Measurements from ENCODE around the gene GPR35. TPM values are rescaled to one million over a fixed set of nuclear protein-coding genes. Genes with fewer than 3 reads are reported as not detected.
"Not testable (repeated sequence)": the region's sequence is repeated elsewhere in the genome, so short reads cannot be mapped to it uniquely, and the experiment has no call there.

Gene GPR35
- total RNA-seq, 2 donors from 2014 or later = 3.4 to 5.8 TPM

GRCh38 chr2:240670402-240670801 is 45.1 kb downstream of the GPR35 start:
- DNase-seq (ENCODE audit: low spot score) (no peak), ATAC-seq (ENCODE audit: insufficient number of reproducible peaks, low FRiP score, low read depth) (no peak)
- Histone ChIP-seq H3K4me3 (no peak overlapping the region), H3K27me3 (replicated peaks; ENCODE audit: insufficient read depth) (no peaks in the 10 kb centered on the region), H3K36me3 (no peaks in the 10 kb centered on the region), H3K9me3 (no peaks in the 10 kb centered on the region), H3K27ac (no peak overlapping the region), H3K4me1 (ENCODE audit: control insufficient read depth in 1 of 2, low read depth in 2 of 2) (no peaks in the 10 kb centered on the region)
- TF ChIP-seq CTCF (IDR thresholded peaks at IDR 0.05) = no peak

GRCh38 chr2:240670950-240671349 is 45.7 kb downstream of the GPR35 start:
- Histone ChIP-seq H3K36me3 (no peaks in the 10 kb centered on the region), H3K9me3 (no peaks in the 10 kb centered on the region), H3K4me3 (no peak overlapping the region), H3K4me1 (ENCODE audit: control insufficient read depth in 1 of 2, low read depth in 2 of 2) (no peaks in the 10 kb centered on the region), H3K27ac (no peak overlapping the region), H3K27me3 (replicated peaks; ENCODE audit: insufficient read depth) (no peaks in the 10 kb centered on the region)
- TF ChIP-seq CTCF (IDR thresholded peaks at IDR 0.05) = no peak
- no peak for DNase-seq (ENCODE audit: low spot score)
- no peak for ATAC-seq (ENCODE audit: insufficient number of reproducible peaks, low FRiP score, low read depth)

- no peak for ATAC-seq (ENCODE audit: insufficient number of reproducible peaks, low FRiP score, low read depth)
- Histone ChIP-seq H3K36me3 (no peaks in the 10 kb centered on the region), H3K27ac (no peak overlapping the region), H3K4me3 (no peak overlapping the region), H3K9me3 (no peaks in the 10 kb centered on the region), H3K4me1 (ENCODE audit: control insufficient read depth in 1 of 2, low read depth in 2 of 2) (no peaks in the 10 kb centered on the region), H3K27me3 (replicated peaks; ENCODE audit: insufficient read depth) (no peaks in the 10 kb centered on the region)
- TF ChIP-seq CTCF (IDR thresholded peaks at IDR 0.05) = no peak
- no peak for DNase-seq (ENCODE audit: low spot score)
These were observed 46.9 kb downstream of the GPR35 start for GRCh38 chr2:240672076-240672700.

GRCh38 chr2:240672701-240673190 is 47.5 kb downstream of the GPR35 start:
- ATAC-seq (ENCODE audit: insufficient number of reproducible peaks, low FRiP score, low read depth) (no peak), DNase-seq (ENCODE audit: low spot score) (no peak)
- Histone ChIP-seq H3K27me3 (replicated peaks; ENCODE audit: insufficient read depth) (no peaks in the 10 kb centered on the region), H3K9me3 (no peaks in the 10 kb centered on the region), H3K27ac (no peak overlapping the region), H3K4me1 (ENCODE audit: control insufficient read depth in 1 of 2, low read depth in 2 of 2) (no peaks in the 10 kb centered on the region), H3K36me3 (no peaks in the 10 kb centered on the region), H3K4me3 (no peak overlapping the region)
- no peak for TF ChIP-seq CTCF (IDR thresholded peaks at IDR 0.05)

GRCh38 chr2:240674461-240675184 is 49.3 kb downstream of the GPR35 start:
- ATAC-seq (ENCODE audit: insufficient number of reproducible peaks, low FRiP score, low read depth); H3K4me1 ChIP-seq (ENCODE audit: control insufficient read depth in 1 of 2, low read depth in 2 of 2); H3K27me3 ChIP-seq (replicated peaks; ENCODE audit: insufficient read depth); H3K9me3 ChIP-seq; DNase-seq (ENCODE audit: low spot score); H3K36me3 ChIP-seq; H3K4me3 ChIP-seq; H3K27ac ChIP-seq: not testable (repeated sequence)

- not testable (repeated sequence) for H3K4me1 ChIP-seq (ENCODE audit: control insufficient read depth in 1 of 2, low read depth in 2 of 2); H3K4me3 ChIP-seq; ATAC-seq (ENCODE audit: insufficient number of reproducible peaks, low FRiP score, low read depth); H3K27me3 ChIP-seq (replicated peaks; ENCODE audit: insufficient read depth); H3K9me3 ChIP-seq; H3K36me3 ChIP-seq; DNase-seq (ENCODE audit: low spot score); H3K27ac ChIP-seq
These were observed 50.1 kb downstream of the GPR35 start for GRCh38 chr2:240675345-240675744.

- not testable (repeated sequence) for H3K9me3 ChIP-seq; H3K4me1 ChIP-seq (ENCODE audit: control insufficient read depth in 1 of 2, low read depth in 2 of 2); H3K27me3 ChIP-seq (replicated peaks; ENCODE audit: insufficient read depth); H3K4me3 ChIP-seq; DNase-seq (ENCODE audit: low spot score); ATAC-seq (ENCODE audit: insufficient number of reproducible peaks, low FRiP score, low read depth); H3K36me3 ChIP-seq; H3K27ac ChIP-seq
These were observed 52.8 kb downstream of the GPR35 start for GRCh38 chr2:240678043-240678442.

GRCh38 chr2:240678909-240679308 is 53.6 kb downstream of the GPR35 start:
- not testable (repeated sequence) for H3K27ac ChIP-seq; H3K27me3 ChIP-seq (replicated peaks; ENCODE audit: insufficient read depth); H3K4me1 ChIP-seq (ENCODE audit: control insufficient read depth in 1 of 2, low read depth in 2 of 2); ATAC-seq (ENCODE audit: insufficient number of reproducible peaks, low FRiP score, low read depth); DNase-seq (ENCODE audit: low spot score); H3K4me3 ChIP-seq; H3K36me3 ChIP-seq; H3K9me3 ChIP-seq

GRCh38 chr2:240680185-240680584 is 54.9 kb downstream of the GPR35 start:
- H3K36me3 ChIP-seq; DNase-seq (ENCODE audit: low spot score); H3K4me1 ChIP-seq (ENCODE audit: control insufficient read depth in 1 of 2, low read depth in 2 of 2); H3K27me3 ChIP-seq (replicated peaks; ENCODE audit: insufficient read depth); H3K27ac ChIP-seq; H3K4me3 ChIP-seq; ATAC-seq (ENCODE audit: insufficient number of reproducible peaks, low FRiP score, low read depth); H3K9me3 ChIP-seq: not testable (repeated sequence)
